ACC112 (cell line): Measurements from ENCODE around the gene CDY1B.
"Not testable (repeated sequence)": the region's sequence is repeated elsewhere in the genome, so short reads cannot be mapped to it uniquely, and the experiment has no call there.

Experiments
- H2AFZ ChIP-seq: fragments of 200-600 bp; sonication (generic); one replicate; pipeline ENCODE4 v1.6.0; 2017; ENCODE audit warnings: antibody characterized with exemption, low read length; ENCODE audit not compliant: unreplicated experiment
- H3K27ac ChIP-seq: fragments of 200-600 bp; sonication (generic); 2 replicates; pipeline ENCODE4 v1.5.1; 2014; ENCODE audit warnings: low read depth, mild to moderate bottlenecking, antibody characterized with exemption, low read length, moderate library complexity
- H3K27me3 ChIP-seq: fragments of 200-600 bp; sonication (generic); 2 replicates; pipeline ENCODE4 v1.6.1; 2014; ENCODE audit warnings: mild to moderate bottlenecking, antibody characterized with exemption, low read length, moderate library complexity, mixed read lengths; ENCODE audit not compliant: insufficient read depth
- H3K36me3 ChIP-seq: fragments of 200-600 bp; sonication (generic); 2 replicates; pipeline ENCODE4 v1.6.1; 2016; ENCODE audit warnings: mild to moderate bottlenecking, antibody characterized with exemption, low read length, moderate library complexity, mixed read lengths; ENCODE audit not compliant: insufficient read depth
- H3K4me1 ChIP-seq: fragments of 200-600 bp; sonication (generic); one replicate; pipeline ENCODE4 v1.6.1; 2016; ENCODE audit warnings: low read length, mixed read lengths; ENCODE audit not compliant: insufficient read depth, unreplicated experiment, control insufficient read depth
- H3K4me3 ChIP-seq: fragments of 200-600 bp; sonication (generic); 2 replicates; pipeline ENCODE4 v1.5.1; 2014; ENCODE audit warnings: mild to moderate bottlenecking, low read depth, low read length
- H3K79me2 ChIP-seq: fragments of 200-600 bp; sonication (generic); one replicate; pipeline ENCODE4 v1.6.0; 2016; ENCODE audit warnings: low read length; ENCODE audit not compliant: control insufficient read depth, unreplicated experiment, insufficient read depth

The CDY1B gene

DNA sequence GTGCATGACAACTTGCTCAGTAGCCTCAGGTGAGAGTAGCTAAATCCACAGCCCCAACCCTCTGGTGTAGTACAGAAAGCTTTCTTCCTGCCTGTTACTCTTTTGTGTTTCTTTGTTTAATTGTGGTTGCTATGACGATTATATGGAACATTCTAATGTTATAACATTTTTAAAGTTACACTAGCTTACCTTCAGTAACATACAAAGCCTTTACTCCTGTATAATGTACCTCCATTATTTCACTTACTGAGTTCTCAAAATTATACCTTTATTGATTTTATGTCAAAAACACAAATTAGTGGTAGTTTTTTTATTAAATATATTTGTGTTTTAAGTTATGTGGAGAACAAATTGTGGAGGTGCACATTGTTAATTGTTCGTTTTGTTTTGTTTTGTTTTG lies at the start of gene CDY1B:
Gene CDY1B, minus strand, starts transcription at position 101 of the 400 bp plus-strand sequence. CDS start 331 bp downstream, outside the sequence.
- H3K27ac ChIP-seq, H3K4me1 ChIP-seq, H3K36me3 ChIP-seq, H3K27me3 ChIP-seq, H3K4me3 ChIP-seq, H2AFZ ChIP-seq, H3K79me2 ChIP-seq: not testable (repeated sequence)

DNA sequence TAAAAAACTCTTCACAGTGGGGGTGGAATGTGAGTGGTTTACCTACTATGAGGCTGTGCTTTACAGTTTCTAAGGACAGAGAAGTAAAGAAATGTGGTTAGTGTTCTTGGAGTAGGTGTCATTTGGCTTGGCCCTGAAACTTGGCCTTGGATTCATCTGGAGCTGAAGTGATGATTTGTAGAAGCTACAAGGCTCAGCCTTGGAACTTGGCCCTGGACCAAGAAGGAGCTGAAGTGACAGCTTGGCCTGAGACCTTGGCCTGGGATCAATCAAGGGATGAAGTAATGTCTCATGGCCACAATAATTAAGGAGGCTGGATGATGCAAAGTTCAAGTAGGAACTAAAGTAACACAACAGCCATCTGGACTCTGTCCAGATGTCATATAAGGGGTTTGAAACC lies 1.7 kb upstream of the CDY1B start:
- not testable (repeated sequence) for H3K36me3 ChIP-seq, H3K27me3 ChIP-seq, H3K4me1 ChIP-seq, H3K27ac ChIP-seq, H3K4me3 ChIP-seq, H2AFZ ChIP-seq, H3K79me2 ChIP-seq

DNA sequence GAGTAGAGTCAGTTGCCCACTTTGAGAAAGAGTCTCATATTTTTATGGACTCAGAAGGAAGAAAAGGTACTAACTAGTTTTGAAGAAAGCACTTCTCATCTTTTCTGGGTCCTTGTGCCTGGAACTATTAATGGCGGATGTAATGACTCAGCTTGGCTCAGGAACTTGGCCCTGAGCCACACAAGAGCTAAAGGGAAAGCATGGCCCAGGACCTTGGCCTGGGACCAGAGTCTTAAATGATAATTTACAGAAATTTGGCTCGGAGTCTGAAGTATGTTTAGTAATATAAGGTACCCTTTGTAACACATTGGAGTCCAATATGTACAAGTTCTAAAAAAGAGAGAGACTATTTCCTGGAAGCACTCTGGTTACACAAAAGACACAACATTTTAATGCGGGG lies 4.6 kb downstream of the CDY1B start:
- not testable (repeated sequence) for H3K79me2 ChIP-seq, H3K4me3 ChIP-seq, H3K36me3 ChIP-seq, H2AFZ ChIP-seq, H3K27me3 ChIP-seq, H3K4me1 ChIP-seq, H3K27ac ChIP-seq

GRCh38 chrY:24039008-24039718 lies 8.7 kb downstream of the CDY1B start:
- not testable (repeated sequence) for H3K36me3 ChIP-seq, H2AFZ ChIP-seq, H3K27me3 ChIP-seq, H3K79me2 ChIP-seq, H3K27ac ChIP-seq, H3K4me3 ChIP-seq, H3K4me1 ChIP-seq

DNA sequence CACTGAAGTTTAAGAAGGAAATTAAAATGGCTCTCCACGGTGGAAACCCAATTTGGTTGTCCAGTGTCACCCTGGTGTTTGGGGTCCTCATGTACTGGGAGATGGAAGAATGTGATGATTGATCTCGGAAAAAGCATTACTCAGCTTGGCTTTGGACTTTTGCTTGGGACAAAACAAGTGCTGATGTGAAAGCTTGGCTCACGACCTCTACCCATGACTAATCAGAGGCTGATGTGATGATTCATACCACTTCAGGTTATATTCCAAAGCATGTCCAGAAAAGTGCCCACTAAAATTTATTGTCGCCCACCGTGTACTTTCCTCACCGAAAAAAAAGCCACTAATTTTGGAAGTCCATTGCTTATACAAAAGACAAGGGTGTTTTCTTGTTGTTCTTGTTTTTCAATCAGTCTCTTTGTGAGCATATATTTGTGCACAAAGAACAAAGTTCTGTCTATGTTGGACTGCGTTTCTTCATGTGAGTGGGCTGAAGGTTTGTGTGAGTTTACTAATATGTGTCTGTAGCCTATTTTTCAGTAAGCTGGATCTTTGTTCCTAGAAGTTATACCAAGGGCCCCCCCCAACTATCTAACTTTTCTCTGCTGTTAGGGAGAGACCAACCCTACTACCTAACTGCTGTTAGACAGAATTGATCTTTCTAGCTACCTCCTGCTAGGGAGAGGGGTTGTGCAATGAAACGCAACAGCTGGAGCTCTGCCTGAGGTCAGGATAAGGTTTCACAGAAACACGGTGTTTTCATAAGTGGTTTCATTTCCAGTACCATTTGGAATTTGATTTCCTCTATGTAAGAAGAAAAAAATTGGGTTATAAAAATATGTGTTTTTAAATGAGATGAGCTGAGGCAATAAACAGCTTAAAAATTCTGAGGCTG lies 21.4 kb downstream of the CDY1B start:
- H3K4me3 ChIP-seq, H3K27ac ChIP-seq, H2AFZ ChIP-seq, H3K27me3 ChIP-seq, H3K79me2 ChIP-seq, H3K36me3 ChIP-seq, H3K4me1 ChIP-seq: not testable (repeated sequence)
